HL-60 (cell line): ENCODE results near the gene CD38.

Source experiments
- CTCF ChIP-seq: IDR thresholded peaks from one replicate; pipeline ENCODE4 v1.5.1; 2011; ENCODE audit warnings: low read length, control low read depth, inconsistent platforms; ENCODE audit not compliant: insufficient read depth
- REST ChIP-seq: IDR thresholded peaks from 2 replicates; pipeline ENCODE4 v1.6.1; 2012; ENCODE audit warnings: low read depth; ENCODE audit not compliant: insufficient replicate concordance
- SPI1 ChIP-seq: IDR thresholded peaks from 2 replicates; pipeline ENCODE4 v1.6.1; 2012; ENCODE audit warnings: low read depth, mild to moderate bottlenecking, borderline replicate concordance

GRCh38 chr4:15891312-15891711 lies 113.2 kb downstream of the CD38 start:
- TF ChIP-seq SPI1 = no peak
- no peak for TF ChIP-seq CTCF
- no peak for TF ChIP-seq REST
